SJSA1 (cell line): Measurements from ENCODE around the gene TLR1. TPM values are rescaled to one million over a fixed set of nuclear protein-coding genes. Genes with fewer than 3 reads are reported as not detected.

Source experiments
- DNase-seq, 2 experiments: peaks; one replicate each; pipeline ENCODE4 v3.0.0-alpha.2; 2015 to 2020; ENCODE audit warnings: low spot score in 2 of 2, low read depth in 1 of 2
- H3K27ac ChIP-seq: fragments of 250-450 bp; sonication (Bioruptor Pico); 2 replicates; pipeline ENCODE4 v1.5.1; 2020; ENCODE audit warnings: mild to moderate bottlenecking, moderate library complexity
- H3K27me3 ChIP-seq: fragments of 250-450 bp; sonication (Bioruptor Pico); replicated peaks from 2 replicates; pipeline ENCODE4 v1.5.1; 2020; ENCODE audit warnings: mild to moderate bottlenecking, moderate library complexity
- H3K36me3 ChIP-seq: fragments of 250-450 bp; sonication (Bioruptor Pico); 2 replicates; pipeline ENCODE4 v1.5.1; 2020; ENCODE audit warnings: mild to moderate bottlenecking
- H3K4me1 ChIP-seq: fragments of 250-450 bp; sonication (Bioruptor Pico); replicated peaks from 2 replicates; pipeline ENCODE4 v1.6.1; 2021; ENCODE audit warnings: mild to moderate bottlenecking
- H3K4me3 ChIP-seq: fragments of 250-450 bp; sonication (Bioruptor Pico); 2 replicates; pipeline ENCODE4 v1.5.1; 2020; ENCODE audit warnings: mild to moderate bottlenecking
- H3K9me3 ChIP-seq: fragments of 250-450 bp; sonication (Bioruptor Pico); replicated peaks from 2 replicates; pipeline ENCODE4 v1.5.1; 2020; ENCODE audit warnings: mild to moderate bottlenecking
- total RNA-seq: library from RNA; depleted of rRNA; stranded (reverse); fragments of >200 nt; shearing (Covaris generic); gene quantifications from 2 replicates; pipeline ENCODE4 v1.2.3, GENCODE V29; 2014; rRNA removed

Gene TLR1
- total RNA-seq = 0.41 and 1.1 TPM in 2 replicates

GRCh38 chr4:38804654-38805295 is at the start of gene TLR1:
Gene TLR1 (minus strand): TSS chr4:38804791. CDS start chr4:38798831, 5,960 bp downstream.
- peak in 1 of 2 experiments; percentile 41 for DNase-seq
- H3K27ac ChIP-seq = peak within 1 kb of the TSS; percentile 55

GRCh38 chr4:38846015-38846414 is 41.4 kb upstream of the TLR1 start:
- Histone ChIP-seq H3K4me1 (no peaks in the 10 kb centered on the region), H3K27ac (no peak overlapping the region), H3K27me3 (no peaks in the 10 kb centered on the region), H3K9me3 (no peaks in the 10 kb centered on the region), H3K4me3 (no peak overlapping the region), H3K36me3 (no peaks in the 10 kb centered on the region)
- no peak for DNase-seq

More at GRCh38 chr4:38804654-38805295, at the start of gene TLR1:
- Histone ChIP-seq H3K4me1 (peaks cover 18% of the 10 kb centered on the region; the same call in 1 of the 2 replicates), H3K36me3 (no peaks in the 10 kb centered on the region), H3K4me3 (no peak within 1 kb of the TSS), H3K9me3 (no peaks in the 10 kb centered on the region), H3K27me3 (no peaks in the 10 kb centered on the region)

- Histone ChIP-seq H3K36me3 (no peaks in the 10 kb centered on the region), H3K9me3 (no peaks in the 10 kb centered on the region), H3K4me1 (peaks cover 5% of the 10 kb centered on the region), H3K27me3 (no peaks in the 10 kb centered on the region), H3K4me3 (no peak overlapping the region), H3K27ac (no peak overlapping the region)
- no peak for DNase-seq
These were observed 38.4 kb upstream of the TLR1 start for GRCh38 chr4:38842994-38843393.

GRCh38 chr4:38837849-38838248 is 33.3 kb upstream of the TLR1 start:
- no peak overlapping the region for H3K27ac ChIP-seq
- H3K27me3 ChIP-seq = no peaks in the 10 kb centered on the region
- peaks cover 10% of the 10 kb centered on the region for H3K4me1 ChIP-seq
- no peaks in the 10 kb centered on the region for H3K36me3 ChIP-seq
- no peak for DNase-seq
- H3K4me3 ChIP-seq = no peak overlapping the region
- no peaks in the 10 kb centered on the region for H3K9me3 ChIP-seq

GRCh38 chr4:38837334-38837733 is 32.7 kb upstream of the TLR1 start:
- no peaks in the 10 kb centered on the region for H3K9me3 ChIP-seq
- no peaks in the 10 kb centered on the region for H3K36me3 ChIP-seq
- H3K4me1 ChIP-seq = peaks cover 15% of the 10 kb centered on the region
- H3K27me3 ChIP-seq = no peaks in the 10 kb centered on the region
- DNase-seq = no peak
- no peak overlapping the region for H3K27ac ChIP-seq
- no peak overlapping the region for H3K4me3 ChIP-seq

- H3K27me3 ChIP-seq = no peaks in the 10 kb centered on the region
- peaks cover 29% of the 10 kb centered on the region for H3K4me1 ChIP-seq
- no peak overlapping the region for H3K4me3 ChIP-seq
- H3K36me3 ChIP-seq = no peaks in the 10 kb centered on the region
- DNase-seq = no peak
- no peak overlapping the region for H3K27ac ChIP-seq
- no peaks in the 10 kb centered on the region for H3K9me3 ChIP-seq
These were observed 30.0 kb upstream of the TLR1 start for GRCh38 chr4:38834570-38834969.

- Histone ChIP-seq H3K4me3 (no peak overlapping the region), H3K27ac (no peak overlapping the region; the same call in 1 of the 2 replicates), H3K9me3 (no peaks in the 10 kb centered on the region), H3K36me3 (no peaks in the 10 kb centered on the region), H3K27me3 (no peaks in the 10 kb centered on the region), H3K4me1 (peaks cover 23% of the 10 kb centered on the region)
- no peak for DNase-seq
These were observed 28.3 kb upstream of the TLR1 start for GRCh38 chr4:38832624-38833528.

GRCh38 chr4:38832206-38832605 is 27.6 kb upstream of the TLR1 start:
- Histone ChIP-seq H3K4me3 (no peak overlapping the region), H3K4me1 (peaks cover 20% of the 10 kb centered on the region), H3K27ac (peak overlapping the region; percentile 54), H3K27me3 (no peaks in the 10 kb centered on the region), H3K36me3 (no peaks in the 10 kb centered on the region), H3K9me3 (no peaks in the 10 kb centered on the region)
- no peak for DNase-seq

- peak in 1 of 2 experiments; percentile 53 for DNase-seq
- H3K36me3 ChIP-seq = no peaks in the 10 kb centered on the region
These were observed 27.1 kb upstream of the TLR1 start for GRCh38 chr4:38831653-38832052.

GRCh38 chr4:38829237-38829636 is 24.6 kb upstream of the TLR1 start:
- H3K4me1 ChIP-seq = peaks cover 20% of the 10 kb centered on the region
- no peaks in the 10 kb centered on the region for H3K27me3 ChIP-seq
- no peaks in the 10 kb centered on the region for H3K36me3 ChIP-seq
- no peaks in the 10 kb centered on the region for H3K9me3 ChIP-seq
- DNase-seq = no peak
- no peak overlapping the region for H3K4me3 ChIP-seq
- no peak overlapping the region for H3K27ac ChIP-seq

More at GRCh38 chr4:38831653-38832052, 27.1 kb upstream of the TLR1 start:
- Histone ChIP-seq H3K27me3 (no peaks in the 10 kb centered on the region), H3K9me3 (no peaks in the 10 kb centered on the region), H3K4me1 (peaks cover 20% of the 10 kb centered on the region), H3K4me3 (no peak overlapping the region), H3K27ac (peak overlapping the region; percentile 54)

- Histone ChIP-seq H3K36me3 (no peaks in the 10 kb centered on the region), H3K4me1 (peaks cover 26% of the 10 kb centered on the region), H3K27me3 (no peaks in the 10 kb centered on the region), H3K9me3 (no peaks in the 10 kb centered on the region), H3K4me3 (no peak overlapping the region), H3K27ac (no peak overlapping the region)
- DNase-seq = no peak
These were observed 19.2 kb upstream of the TLR1 start for GRCh38 chr4:38823766-38824165.

- H3K4me3 ChIP-seq = no peak overlapping the region
- peaks cover 32% of the 10 kb centered on the region for H3K4me1 ChIP-seq
- no peaks in the 10 kb centered on the region for H3K9me3 ChIP-seq
- H3K27me3 ChIP-seq = no peaks in the 10 kb centered on the region
- no peak overlapping the region for H3K27ac ChIP-seq
- no peaks in the 10 kb centered on the region for H3K36me3 ChIP-seq
- no peak for DNase-seq
These were observed 18.2 kb upstream of the TLR1 start for GRCh38 chr4:38822748-38823303.

GRCh38 chr4:38821739-38822138 is 17.1 kb upstream of the TLR1 start:
- Histone ChIP-seq H3K27me3 (no peaks in the 10 kb centered on the region), H3K4me3 (no peak overlapping the region), H3K27ac (peak overlapping the region; percentile 33; the same call in 1 of the 2 replicates), H3K36me3 (no peaks in the 10 kb centered on the region), H3K4me1 (peaks cover 32% of the 10 kb centered on the region), H3K9me3 (no peaks in the 10 kb centered on the region)
- peak in 1 of 2 experiments; percentile 24 for DNase-seq
